IMR-90 (cell line): ENCODE measurements around the gene SNRPD1. TPM values are rescaled to one million over a fixed set of nuclear protein-coding genes. Genes with fewer than 3 reads are reported as not detected.

Source experiments
- ATAC-seq: fragments of 200-7000 bp; cut with Tn5 transposase; 2 replicates; pipeline ENCODE4 v1.9.1; 2020; ENCODE audit warnings: low read depth, mild to moderate bottlenecking, moderate library complexity
- BruUV-seq: library from RNA; stranded (reverse); fragments of 400-500 nt; replicated peaks from 2 replicates; lab custom pipeline; 2021; lab: Mats Ljungman, UMichigan
- CTCF ChIA-PET: fragments of 300-600 bp; formaldehyde crosslinking; extraction: SDS; loops from one replicate; lab custom pipeline; 2021; ENCODE audit warnings: antibody characterized with exemption; lab: Yijun Ruan, JAX
- POLR2A ChIA-PET: fragments of 300-600 bp; sonication (Branson Sonifier 250); formaldehyde crosslinking; loops from one replicate; lab custom pipeline; 2022; ENCODE audit warnings: antibody characterized with exemption; ENCODE audit not compliant: unreplicated experiment; lab: Charles Lee
- DNase-seq: peaks from one replicate; pipeline ENCODE4 v3.0.0; 2013
- H2AFZ ChIP-seq: replicated peaks from 2 replicates; pipeline ENCODE3; 2013; ENCODE audit warnings: low read length, mild to moderate bottlenecking; ENCODE audit not compliant: poor library complexity
- H2AK5ac ChIP-seq: 2 replicates; pipeline ENCODE4 v1.6.1; 2013; ENCODE audit warnings: low read depth, low read length, inconsistent platforms
- H2AK9ac ChIP-seq: replicated peaks from 2 replicates; pipeline ENCODE3; 2013; ENCODE audit warnings: mild to moderate bottlenecking, low read depth, low read length, moderate library complexity; ENCODE audit not compliant: poor library complexity
- H2BK120ac ChIP-seq: 2 replicates; pipeline ENCODE4 v1.6.1; 2013; ENCODE audit warnings: low read depth, low read length, inconsistent platforms
- H2BK15ac ChIP-seq: 3 replicates; pipeline ENCODE4 v1.6.1; 2013; ENCODE audit warnings: low read depth, low read length, inconsistent platforms
- H2BK20ac ChIP-seq: 2 replicates; pipeline ENCODE4 v1.6.1; 2013; ENCODE audit warnings: low read depth, mild to moderate bottlenecking, inconsistent platforms, low read length, moderate library complexity
- H2BK5ac ChIP-seq: 2 replicates; pipeline ENCODE4 v1.6.1; 2013; ENCODE audit warnings: mild to moderate bottlenecking, low read depth, low read length, inconsistent platforms; ENCODE audit not compliant: poor library complexity, severe bottlenecking
- H3K14ac ChIP-seq: replicated peaks from 2 replicates; pipeline ENCODE4 v1.6.1; 2013; ENCODE audit warnings: low read depth, low read length, inconsistent platforms
- H3K18ac ChIP-seq: 2 replicates; pipeline ENCODE4 v1.6.1; 2013; ENCODE audit warnings: low read depth, low read length, control low read depth
- H3K23ac ChIP-seq: 2 replicates; pipeline ENCODE4 v1.6.1; 2013; ENCODE audit warnings: low read depth, low read length, inconsistent platforms
- H3K27ac ChIP-seq: 2 replicates; pipeline ENCODE4 v1.5.1; 2013; ENCODE audit warnings: mild to moderate bottlenecking, control low read depth, low read length; ENCODE audit not compliant: insufficient read depth
- H3K27me3 ChIP-seq: 2 replicates; pipeline ENCODE4 v1.6.1; 2013; ENCODE audit warnings: low read length; ENCODE audit not compliant: control insufficient read depth, insufficient read depth
- H3K36me3 ChIP-seq: 2 replicates; pipeline ENCODE4 v1.6.1; 2013; ENCODE audit warnings: low read length, mixed read lengths; ENCODE audit not compliant: control insufficient read depth, insufficient read depth
- H3K4ac ChIP-seq: 2 replicates; pipeline ENCODE4 v1.6.1; 2013; ENCODE audit warnings: low read depth, low read length, inconsistent platforms
- H3K4me1 ChIP-seq: 2 replicates; pipeline ENCODE4 v1.6.1; 2013; ENCODE audit warnings: low read length, mixed read lengths; ENCODE audit not compliant: control insufficient read depth, insufficient read depth
- H3K4me2 ChIP-seq: 2 replicates; pipeline ENCODE4 v1.6.1; 2013; ENCODE audit warnings: low read depth, mild to moderate bottlenecking, control low read depth, low read length, moderate library complexity
- H3K4me3 ChIP-seq: 2 replicates; pipeline ENCODE4 v1.5.1; 2013; ENCODE audit warnings: low read depth, mild to moderate bottlenecking, control low read depth, low read length, moderate library complexity; ENCODE audit not compliant: insufficient read depth
- H3K56ac ChIP-seq: 2 replicates; pipeline ENCODE4 v1.6.1; 2013; ENCODE audit warnings: low read length, inconsistent platforms; ENCODE audit not compliant: insufficient read depth; ENCODE audit errors: extremely low read depth
- H3K79me1 ChIP-seq, 2 experiments: 2 replicates each; pipeline ENCODE4 v1.6.1; 2013; ENCODE audit warnings: low read length in 2 of 2, inconsistent platforms in 1 of 2, low read depth in 1 of 2
- H3K9ac ChIP-seq: 2 replicates; pipeline ENCODE4 v1.6.1; 2013; ENCODE audit warnings: low read depth, low read length, control low read depth
- H3K9me1 ChIP-seq: 2 replicates; pipeline ENCODE4 v1.6.1; 2013; ENCODE audit warnings: low read length, inconsistent platforms; ENCODE audit not compliant: insufficient read depth
- H3K9me3 ChIP-seq: 2 replicates; pipeline ENCODE4 v1.6.1; 2013; ENCODE audit warnings: low read length; ENCODE audit not compliant: control insufficient read depth, insufficient read depth
- H4K20me1 ChIP-seq: 2 replicates; pipeline ENCODE4 v1.6.1; 2013; ENCODE audit warnings: low read length, inconsistent platforms; ENCODE audit not compliant: insufficient read depth
- H4K5ac ChIP-seq: 2 replicates; pipeline ENCODE4 v1.6.1; 2013; ENCODE audit warnings: mild to moderate bottlenecking, low read depth, low read length, control low read depth
- H4K8ac ChIP-seq, 2 experiments: 2 replicates each; pipeline ENCODE4 v1.6.1; 2013; ENCODE audit warnings: low read depth in 2 of 2, low read length in 2 of 2, control low read depth in 1 of 2, inconsistent platforms in 1 of 2
- H4K91ac ChIP-seq: 2 replicates; pipeline ENCODE4 v1.6.1; 2013; ENCODE audit warnings: low read depth, low read length, inconsistent platforms; ENCODE audit not compliant: insufficient read depth
- BHLHE40 ChIP-seq: fragments of 150-350 bp; IDR thresholded peaks from 2 replicates; pipeline ENCODE4 v1.6.1; 2016; ENCODE audit warnings: mild to moderate bottlenecking, low read depth, low read length
- CEBPB ChIP-seq: IDR thresholded peaks from 2 replicates; pipeline ENCODE4 v1.6.1; 2012; ENCODE audit warnings: low read depth, low read length, improper control_type of control experiment
- CHD1 ChIP-seq: IDR thresholded peaks from 2 replicates; pipeline ENCODE4 v1.6.1; 2012; ENCODE audit warnings: low read depth, low read length, improper control_type of control experiment
- FOS ChIP-seq: fragments of 150-350 bp; IDR thresholded peaks from 2 replicates; pipeline ENCODE4 v1.6.1; 2016; ENCODE audit warnings: low read depth, low read length
- MAFK ChIP-seq: IDR thresholded peaks from 2 replicates; pipeline ENCODE4 v1.6.1; 2012; ENCODE audit warnings: low read depth, low read length, improper control_type of control experiment
- MAZ ChIP-seq: IDR thresholded peaks from 2 replicates; pipeline ENCODE4 v1.6.1; 2012; ENCODE audit warnings: low read depth, mild to moderate bottlenecking, low read length, improper control_type of control experiment, moderate library complexity, borderline replicate concordance
- MXI1 ChIP-seq: IDR thresholded peaks from 2 replicates; pipeline ENCODE4 v1.6.1; 2012; ENCODE audit warnings: low read depth, mild to moderate bottlenecking, low read length, moderate library complexity, borderline replicate concordance
- NFE2L2 ChIP-seq: fragments of 150-350 bp; IDR thresholded peaks from 2 replicates; pipeline ENCODE4 v1.6.1; 2016; ENCODE audit warnings: low read depth, mild to moderate bottlenecking, low read length
- POLR2A ChIP-seq: IDR thresholded peaks from 2 replicates; pipeline ENCODE4 v1.6.1; 2012; ENCODE audit warnings: mild to moderate bottlenecking, low read depth, low read length
- RAD21 ChIP-seq: IDR thresholded peaks from 2 replicates; pipeline ENCODE4 v1.6.1; 2012; ENCODE audit warnings: low read length, improper control_type of control experiment
- RCOR1 ChIP-seq: IDR thresholded peaks from 2 replicates; pipeline ENCODE4 v1.6.1; 2012; ENCODE audit warnings: mild to moderate bottlenecking, low read length, improper control_type of control experiment; ENCODE audit not compliant: insufficient replicate concordance
- RFX5 ChIP-seq: IDR thresholded peaks from 2 replicates; pipeline ENCODE4 v1.8.0; 2012; ENCODE audit warnings: low read depth, mild to moderate bottlenecking, low read length, moderate library complexity
- SMC3 ChIP-seq: fragments of 150-350 bp; IDR thresholded peaks from 2 replicates; pipeline ENCODE4 v1.6.1; 2016; ENCODE audit warnings: low read depth, mild to moderate bottlenecking, antibody characterized with exemption, low read length, moderate library complexity
- WGBS, 2 experiments: methylation state at CpG; one replicate each; pipeline versions ENCODE4 v1.1.5 to v1.1.7; 2013; ENCODE audit warnings: missing lambda C conversion rate in 2 of 2; ENCODE audit not compliant: insufficient read length in 1 of 2; ENCODE audit errors: extremely low coverage in 2 of 2; 5-methylcytosine and 5-hydroxymethylcytosine counted together
- dilution Hi-C: fragments of 300-500 bp; cut with HindIII; formaldehyde crosslinking; loops from one replicate; pipeline ENCODE4 v1.14.3; 2018; ENCODE audit warnings: low sequenced_read_pairs; ENCODE audit not compliant: unreplicated experiment
- in situ Hi-C: fragments of 300-500 bp; cut with MboI; formaldehyde crosslinking; loops from 3 replicates; pipeline ENCODE4 v1.14.3; 2019; ENCODE audit warnings: low sequenced_read_pairs, inconsistent platforms, mixed read lengths
- intact Hi-C: fragments of 100-400 bp; cut with micrococcal nuclease; formaldehyde crosslinking; loops from 2 replicates; pipeline ENCODE4 v1.10.0; 2022
- polyA plus RNA-seq, 3 experiments: library from polyadenylated mRNA; depleted of rRNA; stranded (reverse); fragments of >200 nt; gene quantifications; 2 replicates each; pipeline ENCODE4 v1.2.3, GENCODE V29; 2012; ENCODE audit warnings: low replicate concordance in 1 of 3
- total RNA-seq: library from RNA; depleted of rRNA; stranded (reverse); fragments of >200 nt; gene quantifications from 2 replicates; pipeline ENCODE4 v1.2.3, GENCODE V29; 2012
- TF ChIP-seq, protein P1 (sequence below): conservative IDR thresholded peaks from 2 replicates; pipeline ENCODE4 v1.5.1; 2012; ENCODE audit warnings: mild to moderate bottlenecking, low read depth, low read length, improper control_type of control experiment
- TF ChIP-seq, protein P2 (sequence below): fragments of 150-350 bp; IDR thresholded peaks from 2 replicates; pipeline ENCODE4 v1.6.1; 2016; ENCODE audit warnings: low read depth, mild to moderate bottlenecking, low read length, moderate library complexity, borderline replicate concordance
- TF ChIP-seq, protein P3 (sequence below): fragments of 150-350 bp; IDR thresholded peaks from 2 replicates; pipeline ENCODE4 v1.6.1; 2017; ENCODE audit warnings: mild to moderate bottlenecking, antibody characterized with exemption, low read length, low read depth

The SNRPD1 gene
- total and polyA plus RNA-seq, 2 of the 4 experiments (the other 2 are of a cell fraction): 6.8 to 19.8 TPM

DNA sequence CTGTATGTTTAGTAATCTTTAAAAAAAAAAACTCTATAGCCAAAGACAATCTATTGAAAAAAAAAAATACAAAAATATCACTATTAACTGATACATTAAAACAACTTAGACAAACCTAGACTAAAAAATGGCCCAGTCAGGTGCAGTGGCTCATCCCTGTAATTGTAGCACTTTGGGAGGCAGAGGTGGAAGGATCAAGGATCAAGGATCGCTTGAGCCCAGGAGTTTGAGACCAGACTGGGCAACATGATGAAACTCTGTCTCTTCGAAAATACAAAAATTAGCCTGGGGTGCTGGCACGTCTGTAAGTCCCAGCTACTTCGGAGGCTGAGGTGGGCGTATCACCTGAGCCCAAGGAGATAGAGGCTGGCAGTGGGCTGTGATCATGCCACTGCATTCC, 27.7 kb upstream of the SNRPD1 start:
- dilution Hi-C loops: no loop called here
- H3K56ac ChIP-seq: no peak overlapping the region
- H3K23ac ChIP-seq: no peak overlapping the region
- H3K9me1 ChIP-seq: no peaks in the 10 kb centered on the region; the same call in 1 of the 2 replicates
- no peak overlapping the region for H3K18ac ChIP-seq
- H3K4me2 ChIP-seq: no peak overlapping the region
- DNase-seq (no peak), ATAC-seq (no peak)
- no peak overlapping the region for H2AK5ac ChIP-seq
- no peak overlapping the region for H3K14ac ChIP-seq
- no peak overlapping the region for H3K4me3 ChIP-seq
- no peak overlapping the region for H4K91ac ChIP-seq
- no peaks in the 10 kb centered on the region for H3K27me3 ChIP-seq
- H3K27ac ChIP-seq: no peak overlapping the region
- no peak overlapping the region for H3K9ac ChIP-seq
- in situ Hi-C loops: no loop called here
- H3K36me3 ChIP-seq: peaks cover 1% of the 10 kb centered on the region; the same call in 1 of the 2 replicates
- H4K5ac ChIP-seq: no peak overlapping the region
- WGBS, 2 experiments: 100% methylated on average over 1 of the region's 5 CpGs; no CpG with 5 or more reads in 1 of the 2 experiments
- H3K9me3 ChIP-seq: no peaks in the 10 kb centered on the region
- H3K4ac ChIP-seq: no peak overlapping the region
- no peak overlapping the region for H2BK120ac ChIP-seq
- H3K79me1 ChIP-seq: peaks cover 13 to 32% of the 10 kb centered on the region in 2 experiments
- intact Hi-C loops: no loop called here
- ChIA-PET CTCF (no interaction called here), POLR2A (no interaction called here)
- H2BK5ac ChIP-seq: no peak overlapping the region
- TF ChIP-seq RFX5: no peak
- TF ChIP-seq, protein P1, sequence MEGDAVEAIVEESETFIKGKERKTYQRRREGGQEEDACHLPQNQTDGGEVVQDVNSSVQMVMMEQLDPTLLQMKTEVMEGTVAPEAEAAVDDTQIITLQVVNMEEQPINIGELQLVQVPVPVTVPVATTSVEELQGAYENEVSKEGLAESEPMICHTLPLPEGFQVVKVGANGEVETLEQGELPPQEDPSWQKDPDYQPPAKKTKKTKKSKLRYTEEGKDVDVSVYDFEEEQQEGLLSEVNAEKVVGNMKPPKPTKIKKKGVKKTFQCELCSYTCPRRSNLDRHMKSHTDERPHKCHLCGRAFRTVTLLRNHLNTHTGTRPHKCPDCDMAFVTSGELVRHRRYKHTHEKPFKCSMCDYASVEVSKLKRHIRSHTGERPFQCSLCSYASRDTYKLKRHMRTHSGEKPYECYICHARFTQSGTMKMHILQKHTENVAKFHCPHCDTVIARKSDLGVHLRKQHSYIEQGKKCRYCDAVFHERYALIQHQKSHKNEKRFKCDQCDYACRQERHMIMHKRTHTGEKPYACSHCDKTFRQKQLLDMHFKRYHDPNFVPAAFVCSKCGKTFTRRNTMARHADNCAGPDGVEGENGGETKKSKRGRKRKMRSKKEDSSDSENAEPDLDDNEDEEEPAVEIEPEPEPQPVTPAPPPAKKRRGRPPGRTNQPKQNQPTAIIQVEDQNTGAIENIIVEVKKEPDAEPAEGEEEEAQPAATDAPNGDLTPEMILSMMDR: no peak
- TF ChIP-seq, protein P2, sequence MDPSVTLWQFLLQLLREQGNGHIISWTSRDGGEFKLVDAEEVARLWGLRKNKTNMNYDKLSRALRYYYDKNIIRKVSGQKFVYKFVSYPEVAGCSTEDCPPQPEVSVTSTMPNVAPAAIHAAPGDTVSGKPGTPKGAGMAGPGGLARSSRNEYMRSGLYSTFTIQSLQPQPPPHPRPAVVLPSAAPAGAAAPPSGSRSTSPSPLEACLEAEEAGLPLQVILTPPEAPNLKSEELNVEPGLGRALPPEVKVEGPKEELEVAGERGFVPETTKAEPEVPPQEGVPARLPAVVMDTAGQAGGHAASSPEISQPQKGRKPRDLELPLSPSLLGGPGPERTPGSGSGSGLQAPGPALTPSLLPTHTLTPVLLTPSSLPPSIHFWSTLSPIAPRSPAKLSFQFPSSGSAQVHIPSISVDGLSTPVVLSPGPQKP: no peak
- no peak for TF ChIP-seq RAD21
- no peak for TF ChIP-seq MAZ
- TF ChIP-seq RCOR1: no peak
- no peak for TF ChIP-seq BHLHE40
- TF ChIP-seq FOS: no peak
- TF ChIP-seq MXI1: no peak
- TF ChIP-seq MAFK: no peak
- TF ChIP-seq CEBPB: no peak
- TF ChIP-seq, protein P3, sequence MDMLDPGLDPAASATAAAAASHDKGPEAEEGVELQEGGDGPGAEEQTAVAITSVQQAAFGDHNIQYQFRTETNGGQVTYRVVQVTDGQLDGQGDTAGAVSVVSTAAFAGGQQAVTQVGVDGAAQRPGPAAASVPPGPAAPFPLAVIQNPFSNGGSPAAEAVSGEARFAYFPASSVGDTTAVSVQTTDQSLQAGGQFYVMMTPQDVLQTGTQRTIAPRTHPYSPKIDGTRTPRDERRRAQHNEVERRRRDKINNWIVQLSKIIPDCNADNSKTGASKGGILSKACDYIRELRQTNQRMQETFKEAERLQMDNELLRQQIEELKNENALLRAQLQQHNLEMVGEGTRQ: no peak
- no peak for TF ChIP-seq NFE2L2
- no peak for TF ChIP-seq POLR2A
- TF ChIP-seq SMC3: no peak
- TF ChIP-seq CHD1: no peak
- H4K20me1 ChIP-seq: peaks cover 5% of the 10 kb centered on the region
- no peak overlapping the region for H2BK15ac ChIP-seq
- H2AFZ ChIP-seq: no peak overlapping the region
- BruUV-seq: no TSS peak
- no peaks in the 10 kb centered on the region for H3K4me1 ChIP-seq
- no peak overlapping the region for H4K8ac ChIP-seq
- no peak overlapping the region for H2AK9ac ChIP-seq
- H2BK20ac ChIP-seq: no peak overlapping the region
